Tibial artery (tissue), 4 donors: ENCODE data around the gene TMEM252.
A peak's percentile ranks its signal among the peaks of the same experiment; 100 is the strongest.

Source experiments
- DNase-seq, 2 donors: peaks; one replicate each; pipeline ENCODE4 v3.0.0-alpha.2; 2019
- H3K27ac ChIP-seq, 2 donors: fragments of 200-600 bp; sonication (generic) in 1 of 2; 1 replicate in 1 of 2; 2 replicates in 1 of 2; pipeline ENCODE4 v1.5.1; 2018 to 2019; ENCODE audit warnings: mild to moderate bottlenecking in 1 of 2
- H3K27me3 ChIP-seq, 2 donors: fragments of 200-600 bp; sonication (generic) in 1 of 2; one replicate each; pipeline versions ENCODE4 v1.5.1 to v1.6.0; 2016 to 2019
- H3K36me3 ChIP-seq, 3 donors: fragments of 200-600 bp; sonication (generic) in 2 of 3; one replicate each; pipeline ENCODE4 v1.5.1; 2016 to 2019; ENCODE audit warnings: mild to moderate bottlenecking in 2 of 3
- H3K4me1 ChIP-seq, 4 donors: fragments of 200-600 bp; sonication (generic) in 2 of 4; 1 replicate in 3 of 4; 2 replicates in 1 of 4; pipeline ENCODE4 v1.5.1; 2016 to 2019
- H3K4me3 ChIP-seq, 2 donors: fragments of 200-600 bp; sonication (generic) in 1 of 2; 1 replicate in 1 of 2; 2 replicates in 1 of 2; pipeline ENCODE4 v1.5.1; 2018 to 2019; ENCODE audit warnings: mild to moderate bottlenecking in 2 of 2
- H3K9me3 ChIP-seq, 3 donors: fragments of 200-600 bp; sonication (generic) in 1 of 3; one replicate each; pipeline ENCODE4 v1.5.1; 2016 to 2019
- intact Hi-C: fragments of 100-400 bp; cut with DNase I; formaldehyde crosslinking; loops from one replicate; pipeline ENCODE4 v1.15.0; 2023; ENCODE audit warnings: low total_unique reads
- TF ChIP-seq, protein P1 (sequence below), 2 experiments: fragments of 200-600 bp in 1 of 2; fragments of 450-650 bp in 1 of 2; IDR thresholded peaks; one replicate each; pipeline ENCODE4 v1.5.1; 2017 to 2019; ENCODE audit warnings: antibody characterized with exemption in 2 of 2, mild to moderate bottlenecking in 1 of 2, moderate library complexity in 1 of 2

TMEM252 gene

DNA sequence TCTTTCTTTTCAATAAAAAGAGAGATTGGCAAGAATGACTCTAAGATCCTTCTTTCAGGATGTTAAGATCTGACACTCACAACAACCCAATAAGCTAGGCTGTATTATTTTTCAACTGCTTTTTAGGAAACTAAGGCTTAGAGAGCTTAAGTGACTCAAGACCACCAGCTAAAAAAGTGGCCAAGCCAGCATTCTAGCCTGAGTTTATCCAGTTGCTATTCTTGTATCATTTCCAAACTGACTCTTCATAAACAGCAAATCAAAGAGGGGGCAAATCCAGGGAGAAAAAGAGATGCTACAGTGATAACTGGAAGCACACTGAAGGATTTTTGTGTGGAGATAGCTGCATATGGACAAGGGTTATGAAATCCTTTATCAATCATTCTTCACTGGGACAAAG lies 47.1 kb downstream of the TMEM252 start:
- Histone ChIP-seq H3K27ac (peak overlapping the region; percentile 9 to 42), H3K27me3 (no peaks in the 10 kb centered on the region), H3K9me3 (no peaks in the 10 kb centered on the region), H3K4me1 (peaks cover 0 to 52% (median 12%) of the 10 kb centered on the region in 4 donors), H3K36me3 (peaks cover 0 to 7% (median 1%) of the 10 kb centered on the region in 3 donors), H3K4me3 (no peak overlapping the region)
- intact Hi-C loops, result no loop called here
- TF ChIP-seq, protein P1, sequence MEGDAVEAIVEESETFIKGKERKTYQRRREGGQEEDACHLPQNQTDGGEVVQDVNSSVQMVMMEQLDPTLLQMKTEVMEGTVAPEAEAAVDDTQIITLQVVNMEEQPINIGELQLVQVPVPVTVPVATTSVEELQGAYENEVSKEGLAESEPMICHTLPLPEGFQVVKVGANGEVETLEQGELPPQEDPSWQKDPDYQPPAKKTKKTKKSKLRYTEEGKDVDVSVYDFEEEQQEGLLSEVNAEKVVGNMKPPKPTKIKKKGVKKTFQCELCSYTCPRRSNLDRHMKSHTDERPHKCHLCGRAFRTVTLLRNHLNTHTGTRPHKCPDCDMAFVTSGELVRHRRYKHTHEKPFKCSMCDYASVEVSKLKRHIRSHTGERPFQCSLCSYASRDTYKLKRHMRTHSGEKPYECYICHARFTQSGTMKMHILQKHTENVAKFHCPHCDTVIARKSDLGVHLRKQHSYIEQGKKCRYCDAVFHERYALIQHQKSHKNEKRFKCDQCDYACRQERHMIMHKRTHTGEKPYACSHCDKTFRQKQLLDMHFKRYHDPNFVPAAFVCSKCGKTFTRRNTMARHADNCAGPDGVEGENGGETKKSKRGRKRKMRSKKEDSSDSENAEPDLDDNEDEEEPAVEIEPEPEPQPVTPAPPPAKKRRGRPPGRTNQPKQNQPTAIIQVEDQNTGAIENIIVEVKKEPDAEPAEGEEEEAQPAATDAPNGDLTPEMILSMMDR (IDR thresholded peaks at IDR 0.05), result no peak
- no peak for DNase-seq

DNA sequence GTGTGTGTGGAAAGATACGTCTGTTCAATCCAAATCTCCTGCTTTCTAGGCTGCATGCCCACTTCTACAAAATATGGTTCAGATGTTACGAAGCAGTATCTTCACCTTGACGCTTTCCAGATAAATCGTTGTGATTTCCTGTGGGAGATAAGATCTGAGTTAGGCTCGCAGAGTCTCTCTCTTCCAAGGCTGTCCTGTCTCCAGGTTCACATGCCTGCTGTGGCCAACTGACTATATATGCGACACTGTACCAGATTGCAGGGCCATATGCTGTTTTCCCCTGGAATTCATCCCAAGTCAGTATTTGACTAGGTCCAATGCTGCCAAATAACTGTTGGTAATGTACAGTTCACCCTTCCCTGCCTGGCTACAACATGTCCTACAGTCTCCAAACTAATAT lies 47.9 kb downstream of the TMEM252 start:
- H3K36me3 ChIP-seq, result peaks cover 0 to 7% (median 3%) of the 10 kb centered on the region in 3 donors
- no peak for DNase-seq

DNA sequence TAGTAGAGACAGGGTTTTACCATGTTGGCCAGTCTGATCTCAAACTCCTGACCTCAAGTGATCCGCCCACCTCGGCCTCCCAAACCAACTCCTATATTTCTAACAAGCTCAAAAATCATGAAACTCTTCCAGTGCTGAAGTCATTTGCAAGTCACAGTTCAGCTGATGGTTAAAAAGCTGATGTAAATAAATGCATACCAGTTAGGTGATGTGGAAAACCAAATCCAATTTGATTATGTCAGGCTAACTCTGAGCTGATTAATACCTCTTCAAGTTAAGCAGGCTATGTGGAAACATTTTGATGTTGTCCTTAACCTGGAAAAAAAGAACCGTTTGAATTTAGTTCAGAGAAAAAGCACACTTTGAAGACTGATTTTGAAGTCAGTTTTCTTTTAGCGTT lies 51.0 kb downstream of the TMEM252 start:
- DNase-seq, result no peak
- intact Hi-C loops, result no loop called here
- H3K4me3 ChIP-seq, result no peak overlapping the region
- H3K9me3 ChIP-seq, result no peaks in the 10 kb centered on the region
- peaks cover 17 to 33% (median 30%) of the 10 kb centered on the region in 3 donors for H3K36me3 ChIP-seq
- TF ChIP-seq, protein P1 (IDR thresholded peaks at IDR 0.05), result no peak
- no peaks in the 10 kb centered on the region for H3K27me3 ChIP-seq
- H3K4me1 ChIP-seq, result peaks cover 0 to 30% (median 12%) of the 10 kb centered on the region in 4 donors
- H3K27ac ChIP-seq, result no peak overlapping the region

More for the DNA sequence above, 47.9 kb downstream of the TMEM252 start:
- Histone ChIP-seq H3K9me3 (no peaks in the 10 kb centered on the region), H3K27me3 (no peaks in the 10 kb centered on the region), H3K4me3 (no peak overlapping the region), H3K4me1 (peaks cover 0 to 56% (median 12%) of the 10 kb centered on the region in 4 donors), H3K27ac (peak overlapping the region; percentile 15 to 42)
- intact Hi-C loops, result no loop called here
- TF ChIP-seq, protein P1 (IDR thresholded peaks at IDR 0.05), result no peak

DNA sequence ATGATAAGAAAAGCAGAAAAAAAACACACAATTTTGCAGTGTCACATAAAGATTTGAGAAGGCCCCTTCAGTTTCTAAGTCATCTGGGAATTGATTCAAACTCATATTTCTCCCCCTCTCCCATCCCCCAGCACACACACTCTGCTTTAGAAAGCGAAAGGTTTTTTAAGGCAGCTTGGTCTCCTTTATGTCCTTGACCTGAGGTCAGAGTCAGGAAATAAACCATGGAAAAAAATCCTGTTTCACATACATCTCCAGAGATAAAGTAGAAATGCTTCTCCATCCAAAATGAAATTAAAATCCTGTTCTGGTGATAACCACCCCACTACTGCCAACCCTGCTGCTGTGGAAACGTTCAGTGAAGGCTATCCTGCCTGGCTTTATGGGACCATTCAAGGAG lies 52.6 kb downstream of the TMEM252 start:
- intact Hi-C loops, result no loop called here
- Histone ChIP-seq H3K4me1 (peaks cover 0 to 14% (median 2%) of the 10 kb centered on the region in 4 donors), H3K27ac (peak overlapping the region in 1 of 2 donors; percentile 1), H3K9me3 (no peaks in the 10 kb centered on the region), H3K27me3 (no peaks in the 10 kb centered on the region), H3K36me3 (peaks cover 21 to 44% (median 41%) of the 10 kb centered on the region in 3 donors), H3K4me3 (no peak overlapping the region)
- no peak for DNase-seq
- TF ChIP-seq, protein P1 (IDR thresholded peaks at IDR 0.05), result no peak
